Stomach (tissue), 19 donors: Measurements from ENCODE around the gene PPP1R2. TPM values are rescaled to one million over a fixed set of nuclear protein-coding genes. Genes with fewer than 3 reads are reported as not detected.
"Not testable (repeated sequence)": the region's sequence is repeated elsewhere in the genome, so short reads cannot be mapped to it uniquely, and the experiment has no call there.

Experiments used
- DNase-seq, 2 donors: peaks; one replicate each; pipeline versions ENCODE4 v3.0.0 to v3.0.0-alpha.2; 2013 to 2019
- H3K27ac ChIP-seq, 5 donors: fragments of 200-600 bp in 4 of 5; sonication (generic) in 4 of 5; one replicate each; pipeline ENCODE4 v1.5.1; 2013 to 2019; ENCODE audit warnings: mild to moderate bottlenecking in 1 of 5, moderate library complexity in 1 of 5
- H3K27me3 ChIP-seq, 3 donors: fragments of 200-600 bp; sonication (generic); one replicate each; pipeline ENCODE4 v1.5.1; 2017 to 2019; ENCODE audit warnings: mixed run types in 1 of 3
- H3K36me3 ChIP-seq, 4 donors: fragments of 200-600 bp; sonication (generic); 1 replicate in 3 of 4; 2 replicates in 1 of 4; pipeline ENCODE4 v1.5.1; 2016 to 2019
- H3K4me1 ChIP-seq, 4 donors: fragments of 200-600 bp; sonication (generic); one replicate each; pipeline ENCODE4 v1.5.1; 2016 to 2019
- H3K4me3 ChIP-seq, 4 donors: fragments of 200-600 bp; sonication (generic) in 3 of 4; one replicate each; pipeline ENCODE4 v1.5.1; 2016 to 2019; ENCODE audit warnings: mild to moderate bottlenecking in 1 of 4
- H3K9me3 ChIP-seq, 4 donors: fragments of 200-600 bp; sonication (generic); one replicate each; pipeline ENCODE4 v1.5.1; 2016 to 2019
- EP300 ChIP-seq: sonication (generic); formaldehyde crosslinking; IDR thresholded peaks from one replicate; pipeline ENCODE4 v1.6.1; 2017; ENCODE audit warnings: antibody characterized with exemption
- POLR2A ChIP-seq, 4 donors: fragments of 450-650 bp; IDR thresholded peaks; one replicate each; pipeline ENCODE4 v1.6.1; 2016; ENCODE audit warnings: antibody characterized with exemption in 4 of 4, control low read depth in 2 of 4, mild to moderate bottlenecking in 1 of 4, moderate library complexity in 1 of 4
- POLR2AphosphoS5 ChIP-seq, 3 donors: sonication (generic); formaldehyde crosslinking; IDR thresholded peaks; one replicate each; pipeline ENCODE4 v1.6.1; 2016; ENCODE audit warnings: antibody characterized with exemption in 3 of 3
- WGBS, 5 donors: extraction: QIAGEN DNeasy Blood & Tissue Kit in 3 of 5; methylation state at CpG; one replicate each; pipeline versions ENCODE4 v1.1.5 to v1.1.7; 2013 to 2018; 5-methylcytosine and 5-hydroxymethylcytosine counted together
- intact Hi-C: fragments of 100-400 bp; cut with DNase I; formaldehyde crosslinking; loops from one replicate; pipeline ENCODE4 v1.15.1; 2023; ENCODE audit warnings: low total_unique reads
- long read RNA-seq, 10 donors: transcript quantifications; one replicate each; lab custom pipeline, GENCODE V29; 2026
- polyA plus RNA-seq, 3 donors: library from polyadenylated mRNA; stranded (reverse); fragments of 200-250 nt; gene quantifications; one replicate each; pipeline ENCODE4 v1.2.3, GENCODE V29; 2013
- total RNA-seq, 5 donors: library from RNA; depleted of rRNA; stranded (reverse); fragments of >200 nt; gene quantifications; one replicate each; pipeline versions ENCODE4 v1.1.0 to v1.2.3, GENCODE V29; 2014 to 2016
- TF ChIP-seq, protein P1 (sequence below), 7 experiments: fragments of 450-650 bp in 4 of 7; fragments of 200-600 bp in 3 of 7; sonication (generic) in 3 of 7; IDR thresholded peaks; one replicate each; pipeline ENCODE4 v1.5.1; 2016 to 2019; ENCODE audit warnings: antibody characterized with exemption in 7 of 7, control low read depth in 2 of 7, mild to moderate bottlenecking in 1 of 7
- donor health status: healthy with polysubstance abuse.
- donor health status: Bipolar disorder and iron deficiency.
- donor health status: healthy.

Gene PPP1R2
- total RNA-seq: 100 to 1,000 TPM in 1 of 5 donors, 10 to 100 TPM in 4; 29.2 to 102 (median 62.0) TPM
- 10 to 100 TPM; 21.4 to 25.1 (median 21.7) TPM for polyA plus RNA-seq
- long read RNA-seq, donor 1, transcript PPP1R2-206 (6 exons, 3,450 nt): major isoform, 6 of 6 reads
- long read RNA-seq, donor 1, partial matches to known transcripts: 0 of 6 reads
- long read RNA-seq, donor 1, other reads (novel, unspliced or antisense): 0 of 6 reads
- long read RNA-seq, donor 2, transcript PPP1R2-206 (6 exons, 3,450 nt): major isoform, 15 of 17 reads
- long read RNA-seq, donor 2, partial matches to known transcripts: 0 of 17 reads
- long read RNA-seq, donor 2, other reads (novel, unspliced or antisense): 0 of 17 reads
- long read RNA-seq, donor 3, transcript PPP1R2-206 (6 exons, 3,450 nt): major isoform, 6 of 9 reads
- long read RNA-seq, donor 3, partial matches to known transcripts: 0 of 9 reads
- long read RNA-seq, donor 3, other reads (novel, unspliced or antisense): 0 of 9 reads
- long read RNA-seq, donor 4, partial matches to known transcripts: 0 of 1 reads
- long read RNA-seq, donor 4, other reads (novel, unspliced or antisense): 0 of 1 reads
- long read RNA-seq, donor 5, transcript PPP1R2-206 (6 exons, 3,450 nt): major isoform, 13 of 16 reads
- long read RNA-seq, donor 5, partial matches to known transcripts: 0 of 16 reads
- long read RNA-seq, donor 5, other reads (novel, unspliced or antisense): 0 of 16 reads
- long read RNA-seq, donor 6: 0 reads
- long read RNA-seq, donor 7, transcript PPP1R2-205 (2 exons, 1,668 nt): minor isoform, 5 of 26 reads
- long read RNA-seq, donor 7, transcript PPP1R2-206 (6 exons, 3,450 nt): major isoform, 16 of 26 reads
- long read RNA-seq, donor 7, partial matches to known transcripts: 5 of 26 reads
- long read RNA-seq, donor 7, other reads (novel, unspliced or antisense): 0 of 26 reads
- long read RNA-seq, donor 8, transcript PPP1R2-206 (6 exons, 3,450 nt): major isoform, 11 of 12 reads
- long read RNA-seq, donor 8, partial matches to known transcripts: 0 of 12 reads
- long read RNA-seq, donor 8, other reads (novel, unspliced or antisense): 0 of 12 reads
- long read RNA-seq, donor 9, transcript PPP1R2-206 (6 exons, 3,450 nt): major isoform, 9 of 13 reads
- long read RNA-seq, donor 9, partial matches to known transcripts: 0 of 13 reads
- long read RNA-seq, donor 9, other reads (novel, unspliced or antisense): 0 of 13 reads
- long read RNA-seq, donor 10, transcript PPP1R2-206 (6 exons, 3,450 nt): major isoform, 6 of 6 reads
- long read RNA-seq, donor 10, partial matches to known transcripts: 0 of 6 reads
- long read RNA-seq, donor 10, other reads (novel, unspliced or antisense): 0 of 6 reads

DNA sequence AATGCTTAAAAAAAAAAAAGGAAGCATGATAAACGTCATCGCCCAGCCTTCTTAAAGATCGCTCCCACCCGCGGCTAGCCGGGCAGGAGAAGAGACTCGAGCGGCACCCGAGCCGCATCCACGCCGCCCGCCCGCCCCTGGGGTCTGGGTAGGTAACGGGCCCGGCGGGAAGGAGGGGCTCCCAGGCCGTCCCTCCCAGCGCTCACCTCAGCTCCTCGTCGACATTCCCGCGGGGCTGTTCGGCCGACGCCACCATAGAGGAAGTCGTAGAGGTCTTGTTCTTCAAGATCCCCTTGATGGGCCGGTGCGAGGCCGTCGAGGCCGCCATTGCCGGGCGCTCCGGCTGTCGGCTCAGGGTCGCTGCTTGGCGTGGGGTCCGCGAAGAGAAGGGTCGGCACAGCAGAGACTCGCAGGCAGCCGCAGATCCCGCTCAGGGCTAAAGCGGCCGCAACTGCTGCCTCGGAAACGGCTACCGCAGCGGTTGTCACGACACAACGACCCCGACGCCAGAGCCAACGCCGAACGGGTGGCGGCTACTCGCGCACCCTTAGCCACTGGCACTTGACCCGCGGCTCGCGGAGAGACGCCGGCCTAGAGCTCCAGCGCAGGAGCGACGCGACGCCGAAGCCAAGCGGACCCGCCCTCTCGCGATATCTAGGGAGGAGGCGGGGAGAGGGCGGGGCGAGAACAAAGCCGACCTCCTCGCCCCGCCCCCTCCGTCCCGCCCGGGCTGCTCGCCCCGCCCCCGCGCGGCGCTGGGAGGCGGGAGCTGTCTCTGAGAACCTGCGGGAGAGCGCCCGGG, at the start of gene PPP1R2:
TSS of gene PPP1R2 (minus strand) at position 628 of the 802 bp plus-strand sequence. CDS start at position 328, 300 bp downstream.
- intact Hi-C loops: no loop called here
- Histone ChIP-seq H3K9me3 (no peaks in the 10 kb centered on the region), H3K27me3 (no peaks in the 10 kb centered on the region), H3K36me3 (no peaks in the 10 kb centered on the region), H3K27ac (peak within 1 kb of the TSS; percentile 95 to 98 (median 96)), H3K4me3 (peak within 1 kb of the TSS; percentile 68 to 95 (median 91)), H3K4me1 (peaks cover 15 to 75% (median 56%) of the 10 kb centered on the region in 4 donors)
- TF ChIP-seq POLR2AphosphoS5 (IDR thresholded peaks at IDR 0.05): peak; percentile 97 to 99 (median 99)
- TF ChIP-seq, protein P1, sequence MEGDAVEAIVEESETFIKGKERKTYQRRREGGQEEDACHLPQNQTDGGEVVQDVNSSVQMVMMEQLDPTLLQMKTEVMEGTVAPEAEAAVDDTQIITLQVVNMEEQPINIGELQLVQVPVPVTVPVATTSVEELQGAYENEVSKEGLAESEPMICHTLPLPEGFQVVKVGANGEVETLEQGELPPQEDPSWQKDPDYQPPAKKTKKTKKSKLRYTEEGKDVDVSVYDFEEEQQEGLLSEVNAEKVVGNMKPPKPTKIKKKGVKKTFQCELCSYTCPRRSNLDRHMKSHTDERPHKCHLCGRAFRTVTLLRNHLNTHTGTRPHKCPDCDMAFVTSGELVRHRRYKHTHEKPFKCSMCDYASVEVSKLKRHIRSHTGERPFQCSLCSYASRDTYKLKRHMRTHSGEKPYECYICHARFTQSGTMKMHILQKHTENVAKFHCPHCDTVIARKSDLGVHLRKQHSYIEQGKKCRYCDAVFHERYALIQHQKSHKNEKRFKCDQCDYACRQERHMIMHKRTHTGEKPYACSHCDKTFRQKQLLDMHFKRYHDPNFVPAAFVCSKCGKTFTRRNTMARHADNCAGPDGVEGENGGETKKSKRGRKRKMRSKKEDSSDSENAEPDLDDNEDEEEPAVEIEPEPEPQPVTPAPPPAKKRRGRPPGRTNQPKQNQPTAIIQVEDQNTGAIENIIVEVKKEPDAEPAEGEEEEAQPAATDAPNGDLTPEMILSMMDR (IDR thresholded peaks at IDR 0.05): no peak
- TF ChIP-seq POLR2A (IDR thresholded peaks at IDR 0.05): peak in 2 of 4 donors; percentile 59 to 91
- no peak for TF ChIP-seq EP300
- DNase-seq: peak; percentile 94 to 97
- WGBS, 5 donors: 0 to 1% (median 0%) methylated on average over 49 to 95 of the region's 95 CpGs

GRCh38 chr3:195591852-195592251, 48.7 kb upstream of the PPP1R2 start:
- no peaks in the 10 kb centered on the region for H3K4me1 ChIP-seq

DNA sequence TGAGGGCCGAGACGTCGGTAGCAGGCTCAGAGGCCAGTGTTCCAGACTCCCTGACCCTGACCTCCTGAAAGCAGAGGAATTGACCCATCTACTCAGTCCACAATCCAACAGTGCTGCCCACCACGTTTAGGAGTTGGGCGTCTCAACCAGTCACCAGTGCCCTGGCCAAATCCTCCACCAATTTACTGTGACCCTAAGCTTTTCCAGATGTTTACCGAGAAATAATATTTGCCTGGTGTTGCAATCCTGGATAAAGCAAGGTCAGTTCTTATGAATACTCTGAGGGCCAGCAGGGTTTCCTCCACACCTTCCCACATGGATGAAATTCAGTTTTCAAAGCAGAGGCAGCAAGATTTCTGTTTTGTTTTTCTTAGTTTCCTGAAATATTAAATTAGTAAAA, 48.1 kb upstream of the PPP1R2 start:
- Histone ChIP-seq H3K4me1 (no peaks in the 10 kb centered on the region), H3K27ac (peak overlapping the region in 2 of 5 donors; percentile 21 to 46), H3K36me3 (no peaks in the 10 kb centered on the region), H3K27me3 (peaks cover 0 to 24% (median 0%) of the 10 kb centered on the region in 3 donors), H3K4me3 (no peak overlapping the region), H3K9me3 (peaks cover 0 to 20% (median 5%) of the 10 kb centered on the region in 4 donors)
- 55 to 71% (median 64%) methylated on average over 6 of the region's 6 CpGs for WGBS, 5 donors
- no peak for DNase-seq
- TF ChIP-seq EP300 (no peak), POLR2A (IDR thresholded peaks at IDR 0.05) (no peak), POLR2AphosphoS5 (IDR thresholded peaks at IDR 0.05) (no peak)
- TF ChIP-seq, protein P1 (IDR thresholded peaks at IDR 0.05): no peak
- intact Hi-C loops: no loop called here

More at GRCh38 chr3:195591852-195592251, 48.7 kb upstream of the PPP1R2 start:
- H3K36me3 ChIP-seq: no peaks in the 10 kb centered on the region
- peak in 1 of 3 donors; percentile 15 for TF ChIP-seq POLR2AphosphoS5 (IDR thresholded peaks at IDR 0.05)
- TF ChIP-seq, protein P1 (IDR thresholded peaks at IDR 0.05): no peak
- no peak overlapping the region for H3K4me3 ChIP-seq
- 57 to 78% (median 73%) methylated on average over 2 of the region's 2 CpGs for WGBS, 5 donors
- no peak for DNase-seq
- peaks cover 0 to 20% (median 5%) of the 10 kb centered on the region in 4 donors for H3K9me3 ChIP-seq
- intact Hi-C loops: no loop called here
- H3K27ac ChIP-seq: peak overlapping the region in 1 of 5 donors; percentile 13
- peaks cover 0 to 24% (median 0%) of the 10 kb centered on the region in 3 donors for H3K27me3 ChIP-seq

GRCh38 chr3:195590381-195590780, 47.3 kb upstream of the PPP1R2 start:
- H3K27me3 ChIP-seq: peaks cover 0 to 24% (median 0%) of the 10 kb centered on the region in 3 donors
- peaks cover 0 to 20% (median 5%) of the 10 kb centered on the region in 4 donors for H3K9me3 ChIP-seq
- intact Hi-C loops, H3K36me3 ChIP-seq, H3K4me1 ChIP-seq, DNase-seq, H3K27ac ChIP-seq, H3K4me3 ChIP-seq: not testable (repeated sequence)
- 92 to 100% (median 98%) methylated on average over 2 of the region's 2 CpGs for WGBS, 5 donors

DNA sequence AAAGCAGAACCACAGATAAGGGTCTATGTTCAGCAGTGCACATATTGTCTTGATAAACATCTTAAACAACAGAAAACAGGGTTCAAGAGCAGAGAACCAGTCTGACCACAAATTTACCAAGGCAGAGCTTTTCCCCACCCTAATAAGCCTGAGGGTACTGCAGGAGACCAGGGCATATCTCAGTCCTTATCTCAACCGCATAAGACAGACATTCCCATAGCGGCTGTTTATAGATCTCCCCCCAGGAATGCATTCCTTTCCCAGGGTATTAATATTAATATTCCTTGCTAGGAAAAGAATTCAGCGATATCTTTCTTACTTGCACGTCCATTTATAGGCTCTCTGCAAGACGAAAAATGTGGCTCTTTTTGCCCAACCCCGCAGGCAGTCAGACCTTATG, 46.7 kb upstream of the PPP1R2 start:
- H3K4me3 ChIP-seq, H3K36me3 ChIP-seq, DNase-seq, H3K4me1 ChIP-seq, intact Hi-C loops, H3K27ac ChIP-seq: not testable (repeated sequence)
- Histone ChIP-seq H3K9me3 (peaks cover 0 to 20% (median 5%) of the 10 kb centered on the region in 4 donors), H3K27me3 (peaks cover 0 to 24% (median 0%) of the 10 kb centered on the region in 3 donors)
- whole genome bisulfite sequencing, 5 donors: 36 to 80% (median 45%) methylated on average over 6 of the region's 6 CpGs
